Uterus (tissue), 4 donors: ENCODE results near the gene ADAD2. TPM values are rescaled to one million over a fixed set of nuclear protein-coding genes. Genes with fewer than 3 reads are reported as not detected.

ENCODE experiments used
- DNase-seq, 2 donors: peaks; one replicate each; pipeline ENCODE4 v3.0.0-alpha.2; 2019 to 2020
- H3K27ac ChIP-seq, 2 donors: fragments of 200-600 bp; sonication (generic); 1 replicate in 1 of 2; 2 replicates in 1 of 2; pipeline ENCODE4 v1.5.1; 2016 to 2018
- H3K27me3 ChIP-seq, 2 donors: fragments of 200-600 bp; sonication (generic); one replicate each; pipeline ENCODE4 v1.5.1; 2018 to 2019; ENCODE audit warnings: control low read depth in 1 of 2
- H3K36me3 ChIP-seq, 2 donors: fragments of 200-600 bp; sonication (generic); one replicate each; pipeline ENCODE4 v1.5.1; 2019; ENCODE audit warnings: control low read depth in 1 of 2
- H3K4me1 ChIP-seq, 2 donors: fragments of 200-600 bp; sonication (generic); one replicate each; pipeline ENCODE4 v1.5.1; 2018 to 2019; ENCODE audit warnings: control low read depth in 1 of 2
- H3K4me3 ChIP-seq, 2 donors: fragments of 200-600 bp; sonication (generic); 1 replicate in 1 of 2; 2 replicates in 1 of 2; pipeline ENCODE4 v1.5.1; 2018 to 2019; ENCODE audit warnings: mild to moderate bottlenecking in 1 of 2
- H3K9me3 ChIP-seq, 2 donors: fragments of 200-600 bp; sonication (generic); one replicate each; pipeline ENCODE4 v1.5.1; 2019; ENCODE audit warnings: control low read depth in 1 of 2
- POLR2A ChIP-seq, 2 donors: fragments of 450-650 bp; IDR thresholded peaks; one replicate each; pipeline ENCODE4 v1.6.1; 2016; ENCODE audit warnings: antibody characterized with exemption in 2 of 2, mild to moderate bottlenecking in 1 of 2, moderate library complexity in 1 of 2
- intact Hi-C: fragments of 100-400 bp; cut with DNase I; formaldehyde crosslinking; loops from one replicate; pipeline ENCODE4 v1.15.1; 2023; ENCODE audit warnings: low total_unique reads
- total RNA-seq, 4 donors: library from RNA; depleted of rRNA in 3 of 4; stranded (reverse); fragments of >200 nt in 3 of 4; gene quantifications; one replicate each; pipeline versions ENCODE4 v1.1.0 to v1.2.4, GENCODE V29; 2014 to 2023
- TF ChIP-seq, protein P1 (sequence below), 4 experiments: fragments of 200-600 bp in 2 of 4; fragments of 450-650 bp in 2 of 4; sonication (generic) in 2 of 4; IDR thresholded peaks; one replicate each; pipeline ENCODE4 v1.5.1; 2016 to 2019; ENCODE audit warnings: antibody characterized with exemption in 4 of 4, mild to moderate bottlenecking in 2 of 4, moderate library complexity in 1 of 4
- donor health status: DM: yes; HTN: yes; CAD: no.

ADAD2 gene
- total RNA-seq, 4 donors from 2014 or later = 0.21 to 1.0 (median 0.88) TPM; not detected in 1

DNA sequence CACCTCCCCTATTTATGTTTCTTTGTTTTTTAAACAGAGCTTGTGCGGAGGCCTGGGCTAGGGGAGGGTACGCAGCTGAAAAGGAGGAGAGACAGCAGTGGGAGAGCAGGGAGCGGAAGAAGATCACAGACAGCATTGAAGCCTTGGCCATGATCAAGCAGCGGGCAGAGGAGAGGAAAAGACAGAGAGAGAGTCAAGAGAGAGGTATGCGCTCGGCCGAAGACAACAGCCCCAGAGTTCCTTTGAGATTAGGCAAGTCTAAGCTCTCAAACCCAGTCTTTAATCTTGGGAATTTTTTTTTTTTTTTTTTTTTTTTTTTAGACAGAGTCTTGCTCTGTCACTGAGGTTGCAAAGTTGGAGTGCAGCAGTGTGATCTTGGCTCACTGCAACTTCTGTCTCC lies 25.2 kb upstream of the ADAD2 start:
- intact Hi-C loops = no loop called here
- Histone ChIP-seq H3K27ac (no peak overlapping the region), H3K9me3 (no peaks in the 10 kb centered on the region), H3K27me3 (no peaks in the 10 kb centered on the region), H3K4me3 (no peak overlapping the region), H3K4me1 (no peaks in the 10 kb centered on the region), H3K36me3 (no peaks in the 10 kb centered on the region)
- no peak for DNase-seq
- TF ChIP-seq, protein P1, sequence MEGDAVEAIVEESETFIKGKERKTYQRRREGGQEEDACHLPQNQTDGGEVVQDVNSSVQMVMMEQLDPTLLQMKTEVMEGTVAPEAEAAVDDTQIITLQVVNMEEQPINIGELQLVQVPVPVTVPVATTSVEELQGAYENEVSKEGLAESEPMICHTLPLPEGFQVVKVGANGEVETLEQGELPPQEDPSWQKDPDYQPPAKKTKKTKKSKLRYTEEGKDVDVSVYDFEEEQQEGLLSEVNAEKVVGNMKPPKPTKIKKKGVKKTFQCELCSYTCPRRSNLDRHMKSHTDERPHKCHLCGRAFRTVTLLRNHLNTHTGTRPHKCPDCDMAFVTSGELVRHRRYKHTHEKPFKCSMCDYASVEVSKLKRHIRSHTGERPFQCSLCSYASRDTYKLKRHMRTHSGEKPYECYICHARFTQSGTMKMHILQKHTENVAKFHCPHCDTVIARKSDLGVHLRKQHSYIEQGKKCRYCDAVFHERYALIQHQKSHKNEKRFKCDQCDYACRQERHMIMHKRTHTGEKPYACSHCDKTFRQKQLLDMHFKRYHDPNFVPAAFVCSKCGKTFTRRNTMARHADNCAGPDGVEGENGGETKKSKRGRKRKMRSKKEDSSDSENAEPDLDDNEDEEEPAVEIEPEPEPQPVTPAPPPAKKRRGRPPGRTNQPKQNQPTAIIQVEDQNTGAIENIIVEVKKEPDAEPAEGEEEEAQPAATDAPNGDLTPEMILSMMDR (IDR thresholded peaks at IDR 0.05) = no peak
- TF ChIP-seq POLR2A (IDR thresholded peaks at IDR 0.05) = no peak

DNA sequence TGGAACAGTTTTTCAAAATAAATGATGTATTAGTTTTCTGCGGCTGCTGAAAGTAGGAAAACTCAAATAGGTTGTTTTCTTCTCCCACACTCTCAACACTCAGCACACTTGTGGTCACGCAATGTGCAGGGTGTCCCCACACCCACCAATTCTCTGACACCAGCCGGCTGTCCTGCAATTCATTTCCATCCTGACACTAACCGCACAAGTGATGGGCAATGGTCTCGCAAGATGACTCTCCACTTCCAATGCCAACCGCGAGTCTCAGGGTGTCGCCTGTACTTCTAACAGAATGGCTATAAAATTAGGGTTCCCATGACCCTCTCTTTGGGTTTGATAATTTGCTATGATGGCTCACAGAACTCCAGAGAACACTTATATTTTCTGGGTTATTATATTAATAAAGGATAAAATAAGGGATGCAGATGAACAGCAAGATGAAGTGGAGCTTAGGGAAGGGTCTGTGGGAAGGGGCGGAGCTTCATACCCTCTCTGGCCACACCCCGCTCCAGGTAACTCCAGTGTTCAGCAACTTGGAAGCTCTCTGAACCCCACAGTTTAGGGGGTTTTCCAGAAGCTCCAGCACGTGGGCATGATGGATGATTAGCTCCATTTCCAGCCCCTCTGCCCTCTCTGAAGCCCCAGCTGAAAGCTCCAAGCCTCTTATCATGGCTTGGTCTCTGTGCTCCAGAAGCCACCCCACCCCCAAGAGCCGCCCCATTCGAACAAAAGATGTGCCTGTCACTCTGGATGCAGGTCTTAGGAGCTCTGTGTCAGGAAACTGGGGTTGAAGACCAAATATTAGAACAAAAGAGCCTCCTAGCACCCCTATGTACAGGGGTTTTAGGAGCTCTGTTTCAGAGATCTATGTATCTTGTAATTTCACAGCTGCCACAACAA lies 23.9 kb upstream of the ADAD2 start:
- intact Hi-C loops = no loop called here
- no peak for DNase-seq
- H3K27ac ChIP-seq = no peak overlapping the region
- no peaks in the 10 kb centered on the region for H3K4me1 ChIP-seq
- no peaks in the 10 kb centered on the region for H3K27me3 ChIP-seq
- H3K4me3 ChIP-seq = no peak overlapping the region
- TF ChIP-seq, protein P1 (IDR thresholded peaks at IDR 0.05) = no peak
- no peak for TF ChIP-seq POLR2A (IDR thresholded peaks at IDR 0.05)
- H3K36me3 ChIP-seq = no peaks in the 10 kb centered on the region
- no peaks in the 10 kb centered on the region for H3K9me3 ChIP-seq

DNA sequence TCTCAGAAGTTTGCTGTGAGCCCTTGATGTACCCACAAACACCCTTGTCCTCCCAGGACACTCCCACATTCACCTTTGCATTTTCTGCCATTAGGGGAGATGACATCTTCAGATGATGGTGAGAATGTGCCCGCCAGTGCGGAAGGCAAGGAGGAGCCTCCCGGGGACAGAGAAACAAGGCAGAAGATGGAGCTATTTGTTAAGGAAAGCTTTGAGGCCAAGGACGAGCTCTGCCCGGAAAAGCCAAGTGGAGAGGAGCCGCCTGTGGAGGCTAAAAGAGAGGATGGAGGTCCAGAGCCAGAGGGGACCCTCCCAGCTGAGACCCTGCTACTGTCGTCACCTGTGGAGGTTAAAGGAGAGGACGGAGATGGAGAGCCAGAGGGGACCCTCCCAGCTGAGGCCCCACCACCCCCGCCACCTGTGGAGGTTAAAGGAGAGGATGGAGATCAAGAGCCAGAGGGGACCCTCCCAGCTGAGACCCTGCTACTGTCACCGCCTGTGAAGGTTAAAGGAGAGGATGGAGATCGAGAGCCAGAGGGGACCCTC lies 21.1 kb upstream of the ADAD2 start:
- DNase-seq = no peak
- H3K4me3 ChIP-seq = no peak overlapping the region
- H3K4me1 ChIP-seq = no peaks in the 10 kb centered on the region
- no peaks in the 10 kb centered on the region for H3K27me3 ChIP-seq
- no peaks in the 10 kb centered on the region for H3K9me3 ChIP-seq
- TF ChIP-seq POLR2A (IDR thresholded peaks at IDR 0.05) = no peak
- TF ChIP-seq, protein P1 (IDR thresholded peaks at IDR 0.05) = no peak
- no peaks in the 10 kb centered on the region for H3K36me3 ChIP-seq
- no peak overlapping the region for H3K27ac ChIP-seq
- intact Hi-C loops = no loop called here

DNA sequence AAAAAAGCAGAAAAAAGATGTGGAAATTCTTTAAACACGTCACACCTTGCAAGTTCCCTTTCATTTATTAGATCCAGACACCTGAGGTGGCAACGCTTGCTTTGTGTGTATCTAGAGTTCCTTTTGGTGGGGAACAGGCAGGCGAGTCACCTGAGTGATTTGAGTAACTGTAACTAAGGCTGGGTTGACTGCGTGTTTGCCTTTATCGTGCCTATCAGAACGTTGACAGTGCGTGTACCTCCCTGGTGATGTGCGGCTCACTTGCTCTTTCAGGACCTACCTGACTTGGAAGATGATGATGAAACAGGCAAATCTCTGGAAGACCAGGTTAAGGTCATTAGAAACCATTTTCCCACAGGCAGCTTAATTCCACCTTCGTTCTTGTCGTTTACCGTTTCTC lies 16.6 kb upstream of the ADAD2 start:
- H3K27ac ChIP-seq = no peak overlapping the region
- intact Hi-C loops = no loop called here
- no peak for TF ChIP-seq POLR2A (IDR thresholded peaks at IDR 0.05)
- TF ChIP-seq, protein P1 (IDR thresholded peaks at IDR 0.05) = no peak
- peaks cover 0 to 15% of the 10 kb centered on the region in 2 donors for H3K4me1 ChIP-seq
- no peak overlapping the region for H3K4me3 ChIP-seq
- H3K36me3 ChIP-seq = no peaks in the 10 kb centered on the region
- H3K27me3 ChIP-seq = no peaks in the 10 kb centered on the region
- DNase-seq = no peak
- H3K9me3 ChIP-seq = no peaks in the 10 kb centered on the region
